Left ventricle myocardium inferior (tissue), 1 donor: ENCODE measurements around the gene SDR9C7. TPM values are rescaled to one million over a fixed set of nuclear protein-coding genes. Genes with fewer than 3 reads are reported as not detected.
"Not testable (repeated sequence)": the region's sequence is repeated elsewhere in the genome, so short reads cannot be mapped to it uniquely, and the experiment has no call there.

ENCODE experiments used
- DNase-seq: peaks from one replicate; pipeline ENCODE4 v3.0.0-alpha.2; 2020
- H3K27ac ChIP-seq: fragments of 200-600 bp; replicated peaks from 2 replicates; pipeline ENCODE4 v1.8.0; 2021
- H3K27me3 ChIP-seq: fragments of 200-600 bp; 2 replicates; pipeline ENCODE4 v1.8.0; 2021; ENCODE audit warnings: low read depth
- H3K36me3 ChIP-seq: fragments of 200-600 bp; 2 replicates; pipeline ENCODE4 v1.8.0; 2021
- H3K4me1 ChIP-seq: fragments of 200-600 bp; 2 replicates; pipeline ENCODE4 v1.8.0; 2021
- H3K4me3 ChIP-seq: fragments of 200-600 bp; 2 replicates; pipeline ENCODE4 v1.8.0; 2021; ENCODE audit warnings: mild to moderate bottlenecking, moderate library complexity
- H3K9me3 ChIP-seq: fragments of 200-600 bp; replicated peaks from 2 replicates; pipeline ENCODE4 v1.8.0; 2021
- intact Hi-C: fragments of 100-400 bp; cut with micrococcal nuclease; formaldehyde crosslinking; loops from one replicate; pipeline ENCODE4 v1.11.0; 2022
- total RNA-seq: library from RNA; stranded (reverse); fragmentation: NEBNext Ultra II Directional; extraction: Animal tissue kit (Norgen Biotek cat#: 25700); gene quantifications from one replicate; pipeline ENCODE4 v1.2.1, GENCODE V29; 2021
- TF ChIP-seq, protein P1 (sequence below): fragments of 200-600 bp; IDR thresholded peaks from 2 replicates; pipeline ENCODE4 v1.8.0; 2021; ENCODE audit warnings: antibody characterized with exemption, mild to moderate bottlenecking, borderline replicate concordance
- donor health status: DM: no; HTN: yes; CAD: no; lungs with severe emphysema.

SDR9C7 gene
- total RNA-seq, 1 donor from 2014 or later = not detected

DNA sequence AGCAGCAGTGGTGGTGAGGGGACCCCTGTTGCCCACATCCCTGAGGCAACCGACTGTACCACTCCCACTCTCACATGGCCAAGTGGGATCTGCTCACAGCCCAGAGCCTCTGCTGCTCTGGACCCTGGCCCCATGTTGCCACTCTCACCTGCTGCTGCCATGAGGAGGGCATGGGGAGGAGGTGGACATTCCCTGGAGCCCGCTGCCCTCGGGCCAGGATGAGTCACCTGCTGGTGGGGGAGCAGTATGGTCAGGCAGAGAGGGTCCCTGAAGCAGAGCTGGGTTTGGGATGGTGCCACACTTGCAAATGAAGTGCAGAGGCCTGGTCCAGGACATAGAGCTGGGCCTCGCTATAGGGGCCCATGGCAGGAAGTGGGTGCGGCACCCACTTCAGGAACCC, 26.1 kb downstream of the SDR9C7 start:
- no peaks in the 10 kb centered on the region for H3K36me3 ChIP-seq
- TF ChIP-seq, protein P1, sequence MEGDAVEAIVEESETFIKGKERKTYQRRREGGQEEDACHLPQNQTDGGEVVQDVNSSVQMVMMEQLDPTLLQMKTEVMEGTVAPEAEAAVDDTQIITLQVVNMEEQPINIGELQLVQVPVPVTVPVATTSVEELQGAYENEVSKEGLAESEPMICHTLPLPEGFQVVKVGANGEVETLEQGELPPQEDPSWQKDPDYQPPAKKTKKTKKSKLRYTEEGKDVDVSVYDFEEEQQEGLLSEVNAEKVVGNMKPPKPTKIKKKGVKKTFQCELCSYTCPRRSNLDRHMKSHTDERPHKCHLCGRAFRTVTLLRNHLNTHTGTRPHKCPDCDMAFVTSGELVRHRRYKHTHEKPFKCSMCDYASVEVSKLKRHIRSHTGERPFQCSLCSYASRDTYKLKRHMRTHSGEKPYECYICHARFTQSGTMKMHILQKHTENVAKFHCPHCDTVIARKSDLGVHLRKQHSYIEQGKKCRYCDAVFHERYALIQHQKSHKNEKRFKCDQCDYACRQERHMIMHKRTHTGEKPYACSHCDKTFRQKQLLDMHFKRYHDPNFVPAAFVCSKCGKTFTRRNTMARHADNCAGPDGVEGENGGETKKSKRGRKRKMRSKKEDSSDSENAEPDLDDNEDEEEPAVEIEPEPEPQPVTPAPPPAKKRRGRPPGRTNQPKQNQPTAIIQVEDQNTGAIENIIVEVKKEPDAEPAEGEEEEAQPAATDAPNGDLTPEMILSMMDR = no peak
- no peak overlapping the region for H3K4me3 ChIP-seq
- H3K27ac ChIP-seq = no peak overlapping the region
- H3K9me3 ChIP-seq = peaks cover 21% of the 10 kb centered on the region
- H3K27me3 ChIP-seq = no peaks in the 10 kb centered on the region
- H3K4me1 ChIP-seq = no peaks in the 10 kb centered on the region
- DNase-seq = no peak
- intact Hi-C loops = no loop called here

DNA sequence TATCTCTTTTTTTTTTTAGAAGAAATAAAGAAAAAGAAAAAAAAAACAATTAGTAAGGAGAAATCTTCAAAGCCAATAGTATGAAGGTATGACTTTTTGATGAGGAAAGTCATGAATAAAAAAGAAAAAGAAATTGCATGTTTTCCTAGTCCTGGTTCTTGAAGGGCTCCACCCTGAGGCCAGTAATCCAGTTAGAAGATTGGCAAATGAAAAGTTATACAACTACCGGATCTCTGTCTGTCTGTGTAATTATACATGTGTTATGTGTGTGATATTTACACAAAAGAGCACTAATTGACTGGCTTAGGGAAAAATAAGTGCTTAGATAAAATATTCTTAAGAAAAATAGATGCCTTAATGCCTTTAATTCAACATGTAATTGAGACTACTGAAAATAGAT, 28.4 kb downstream of the SDR9C7 start:
- Histone ChIP-seq H3K4me1 (no peaks in the 10 kb centered on the region), H3K36me3 (no peaks in the 10 kb centered on the region), H3K4me3 (no peak overlapping the region), H3K27ac (no peak overlapping the region), H3K9me3 (peaks cover 44% of the 10 kb centered on the region), H3K27me3 (no peaks in the 10 kb centered on the region)
- TF ChIP-seq, protein P1 = no peak
- DNase-seq = no peak
- intact Hi-C loops = no loop called here

DNA sequence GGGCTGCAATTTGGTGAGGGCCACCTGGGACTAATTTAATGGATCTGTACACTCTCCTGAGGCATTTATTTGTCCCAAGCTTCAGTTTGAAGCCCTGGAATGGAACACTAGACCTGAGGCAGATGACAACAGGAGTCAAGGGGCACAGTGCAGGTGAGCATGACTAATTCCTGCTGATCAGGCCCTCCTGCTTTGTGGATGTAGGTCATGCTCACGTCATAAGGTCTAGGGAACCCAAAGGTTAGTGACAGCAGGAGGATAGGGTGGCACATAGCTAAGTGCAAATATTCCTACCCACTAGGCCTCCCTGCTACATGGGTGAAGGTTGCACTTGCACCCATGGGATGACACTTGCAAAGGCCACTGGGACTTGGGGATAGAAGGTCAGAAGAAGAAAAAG, 30.8 kb downstream of the SDR9C7 start:
- intact Hi-C loops = no loop called here
- Histone ChIP-seq H3K4me1 (no peaks in the 10 kb centered on the region), H3K27me3 (no peaks in the 10 kb centered on the region), H3K36me3 (no peaks in the 10 kb centered on the region), H3K9me3 (peaks cover 49% of the 10 kb centered on the region), H3K27ac (no peak overlapping the region), H3K4me3 (no peak overlapping the region)
- no peak for DNase-seq
- TF ChIP-seq, protein P1 = no peak

DNA sequence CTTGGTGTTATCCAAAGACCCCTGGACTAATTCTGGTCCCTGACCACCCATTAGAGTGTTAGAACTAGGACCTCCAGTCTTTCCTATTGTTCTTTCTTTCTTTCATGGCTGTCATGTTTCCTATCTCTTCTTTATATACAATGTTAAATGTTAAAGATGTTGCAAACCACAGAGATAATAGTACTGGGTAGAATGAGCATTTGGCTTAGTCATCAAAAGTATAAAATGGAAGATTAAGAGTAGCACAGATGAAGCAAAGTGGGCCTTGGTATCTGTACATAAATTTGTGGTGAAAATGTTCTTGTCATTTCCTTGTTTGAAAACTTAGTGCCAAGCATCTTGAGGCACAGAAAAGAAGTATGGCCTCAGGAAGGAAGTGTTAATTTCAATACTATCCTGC, 32.9 kb downstream of the SDR9C7 start:
- H3K9me3 ChIP-seq = peaks cover 49% of the 10 kb centered on the region
- DNase-seq, H3K36me3 ChIP-seq, intact Hi-C loops, H3K4me3 ChIP-seq, H3K27ac ChIP-seq, H3K4me1 ChIP-seq, H3K27me3 ChIP-seq: not testable (repeated sequence)

DNA sequence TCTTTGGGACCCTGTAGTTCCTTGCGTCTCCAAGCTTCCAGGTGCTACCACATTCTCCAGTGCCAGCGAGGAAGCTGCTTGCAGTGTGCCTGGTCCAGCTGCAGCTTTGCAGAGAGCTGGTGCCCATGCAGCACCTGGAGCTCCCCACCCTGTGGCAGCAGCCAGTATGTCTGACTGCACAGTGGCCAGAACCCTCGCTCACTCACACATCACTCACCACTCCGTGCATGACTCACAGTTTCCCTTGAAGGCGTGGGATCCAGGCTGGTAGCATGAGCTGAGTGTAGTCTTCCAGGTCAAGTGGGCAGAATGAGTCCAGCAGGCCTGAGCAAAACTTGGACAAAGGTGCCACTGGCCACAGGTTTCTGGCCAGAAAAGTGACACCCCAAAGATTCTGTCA, 33.6 kb downstream of the SDR9C7 start:
- TF ChIP-seq, protein P1 = no peak
- no peaks in the 10 kb centered on the region for H3K27me3 ChIP-seq
- H3K4me3 ChIP-seq = no peak overlapping the region
- intact Hi-C loops = no loop called here
- no peaks in the 10 kb centered on the region for H3K36me3 ChIP-seq
- DNase-seq = no peak
- no peaks in the 10 kb centered on the region for H3K4me1 ChIP-seq
- H3K27ac ChIP-seq = no peak overlapping the region
- peaks cover 49% of the 10 kb centered on the region for H3K9me3 ChIP-seq

DNA sequence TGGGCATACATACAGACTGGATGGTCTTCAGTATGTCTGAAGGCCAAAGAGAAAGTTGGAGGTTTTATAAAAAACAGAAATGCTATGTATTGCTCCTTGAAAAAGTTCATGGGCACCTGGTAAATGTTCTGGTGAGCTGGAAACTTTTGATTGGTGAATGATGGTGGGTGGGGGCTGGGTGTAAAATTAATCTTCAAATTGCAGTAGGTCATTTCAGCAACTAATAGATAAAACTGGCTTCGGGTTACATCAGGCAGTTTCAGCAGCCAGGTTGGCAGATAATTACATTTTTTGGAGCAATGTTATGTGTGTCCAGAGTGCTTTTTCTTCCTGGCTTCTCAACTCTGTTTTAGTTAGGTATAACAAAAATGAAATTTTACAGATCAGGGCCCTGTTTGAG, 35.3 kb downstream of the SDR9C7 start:
- H3K36me3 ChIP-seq = no peaks in the 10 kb centered on the region
- no peaks in the 10 kb centered on the region for H3K27me3 ChIP-seq
- intact Hi-C loops = no loop called here
- TF ChIP-seq, protein P1 = no peak
- no peak overlapping the region for H3K27ac ChIP-seq
- H3K4me1 ChIP-seq = no peaks in the 10 kb centered on the region
- H3K4me3 ChIP-seq = no peak overlapping the region
- DNase-seq = no peak
- H3K9me3 ChIP-seq = peaks cover 46% of the 10 kb centered on the region
